Measurements from ENCODE around the gene L3MBTL4.

DNA sequence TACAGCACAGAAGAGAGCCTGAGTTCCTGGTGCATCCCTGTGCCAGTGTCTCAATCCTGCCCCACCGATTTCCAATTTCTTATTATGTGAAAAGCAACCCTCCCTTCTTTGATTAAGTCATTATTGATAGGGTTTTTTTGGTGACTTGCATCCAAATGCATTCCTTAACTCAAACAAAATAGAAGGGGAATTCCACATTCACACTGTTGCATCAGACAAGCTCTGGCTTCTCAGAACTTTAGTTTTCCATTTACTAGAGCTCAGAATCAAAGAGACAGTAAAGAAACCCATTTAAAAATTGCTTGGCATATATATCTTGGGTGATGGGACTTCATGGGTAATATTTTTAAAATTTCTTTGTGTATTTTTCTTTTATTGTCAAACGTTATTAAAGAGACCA lies 505.6 kb downstream of the L3MBTL4 start:
- TF ChIP-seq POLR2A (IDR thresholded peaks at IDR 0.05) = no peak
- TF ChIP-seq, protein P1, sequence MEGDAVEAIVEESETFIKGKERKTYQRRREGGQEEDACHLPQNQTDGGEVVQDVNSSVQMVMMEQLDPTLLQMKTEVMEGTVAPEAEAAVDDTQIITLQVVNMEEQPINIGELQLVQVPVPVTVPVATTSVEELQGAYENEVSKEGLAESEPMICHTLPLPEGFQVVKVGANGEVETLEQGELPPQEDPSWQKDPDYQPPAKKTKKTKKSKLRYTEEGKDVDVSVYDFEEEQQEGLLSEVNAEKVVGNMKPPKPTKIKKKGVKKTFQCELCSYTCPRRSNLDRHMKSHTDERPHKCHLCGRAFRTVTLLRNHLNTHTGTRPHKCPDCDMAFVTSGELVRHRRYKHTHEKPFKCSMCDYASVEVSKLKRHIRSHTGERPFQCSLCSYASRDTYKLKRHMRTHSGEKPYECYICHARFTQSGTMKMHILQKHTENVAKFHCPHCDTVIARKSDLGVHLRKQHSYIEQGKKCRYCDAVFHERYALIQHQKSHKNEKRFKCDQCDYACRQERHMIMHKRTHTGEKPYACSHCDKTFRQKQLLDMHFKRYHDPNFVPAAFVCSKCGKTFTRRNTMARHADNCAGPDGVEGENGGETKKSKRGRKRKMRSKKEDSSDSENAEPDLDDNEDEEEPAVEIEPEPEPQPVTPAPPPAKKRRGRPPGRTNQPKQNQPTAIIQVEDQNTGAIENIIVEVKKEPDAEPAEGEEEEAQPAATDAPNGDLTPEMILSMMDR (IDR thresholded peaks at IDR 0.05) = no peak

Measured in body of pancreas (tissue), 4 donors.